Heart left ventricle (tissue), 16 donors: ENCODE results near the gene CDS1. TPM values are rescaled to one million over a fixed set of nuclear protein-coding genes. Genes with fewer than 3 reads are reported as not detected.

Experiments used
- ATAC-seq, 4 donors: fragments of 200-7000 bp; cut with Tn5 transposase; one replicate each; pipeline ENCODE4 v1.9.1; 2020 to 2022; ENCODE audit warnings: moderate library complexity in 4 of 4, mild to moderate bottlenecking in 3 of 4, moderate number of reproducible peaks in 1 of 4
- DNase-seq, 5 donors: peaks; one replicate each; pipeline ENCODE4 v3.0.0-alpha.2; 2020
- H3K27ac ChIP-seq, 12 donors: fragments of 200-600 bp; sonication (generic) in 4 of 12; one replicate each; pipeline versions ENCODE4 v1.5.0 to v1.8.0; 2016 to 2022; ENCODE audit warnings: mild to moderate bottlenecking in 2 of 12
- H3K27me3 ChIP-seq, 9 donors: fragments of 200-600 bp; sonication (generic) in 2 of 9; one replicate each; pipeline versions ENCODE4 v1.5.1 to v1.8.0; 2016 to 2022; ENCODE audit warnings: mild to moderate bottlenecking in 3 of 9
- H3K36me3 ChIP-seq, 9 donors: fragments of 200-600 bp; sonication (generic) in 2 of 9; one replicate each; pipeline versions ENCODE4 v1.5.0 to v1.8.0; 2018 to 2022; ENCODE audit warnings: mild to moderate bottlenecking in 2 of 9
- H3K4me1 ChIP-seq, 12 donors: fragments of 200-600 bp; sonication (generic) in 4 of 12; one replicate each; pipeline versions ENCODE4 v1.5.0 to v1.8.0; 2016 to 2022; ENCODE audit warnings: mild to moderate bottlenecking in 3 of 12
- H3K4me3 ChIP-seq, 12 donors: fragments of 200-600 bp; sonication (generic) in 4 of 12; one replicate each; pipeline versions ENCODE4 v1.5.0 to v1.8.0; 2017 to 2022; ENCODE audit warnings: mild to moderate bottlenecking in 9 of 12, moderate library complexity in 4 of 12
- H3K9me3 ChIP-seq, 12 donors: fragments of 200-600 bp; sonication (generic) in 4 of 12; one replicate each; pipeline versions ENCODE4 v1.5.0 to v1.8.0; 2016 to 2022; ENCODE audit warnings: mild to moderate bottlenecking in 1 of 12
- POLR2A ChIP-seq, 2 donors: fragments of 450-650 bp; IDR thresholded peaks; one replicate each; pipeline ENCODE4 v1.6.1; 2017; ENCODE audit warnings: antibody characterized with exemption in 2 of 2, mild to moderate bottlenecking in 2 of 2, moderate library complexity in 2 of 2
- WGBS, 4 donors: extraction: QIAGEN DNeasy Blood & Tissue Kit in 2 of 4; methylation state at CpG; one replicate each; pipeline versions ENCODE4 v1.1.5 to v1.1.7; 2013 to 2018; 5-methylcytosine and 5-hydroxymethylcytosine counted together
- intact Hi-C, 10 donors: fragments of 100-400 bp; cut with DNase I; formaldehyde crosslinking; loops; one replicate each; pipeline versions ENCODE4 v1.11.1 to v1.14.2; 2022
- polyA plus RNA-seq, 2 donors: library from polyadenylated mRNA; stranded (reverse); fragments of 200-250 nt; gene quantifications; one replicate each; pipeline ENCODE4 v1.2.3, GENCODE V29; 2013
- total RNA-seq, 9 donors: library from RNA; depleted of rRNA in 2 of 9; stranded (reverse); fragments of >200 nt in 2 of 9; fragmentation: NEBNext Ultra II Directional in 3 of 9; extraction: Animal tissue kit (Norgen Biotek cat#: 25700) in 3 of 9; gene quantifications; one replicate each; pipeline versions ENCODE4 v1.1.0 to v1.2.4, GENCODE V29; 2016 to 2023
- TF ChIP-seq, protein P1 (sequence below), 12 donors: fragments of 200-600 bp; sonication (generic) in 4 of 12; IDR thresholded peaks; one replicate each; pipeline versions ENCODE4 v1.5.0 to v1.8.0; 2018 to 2022; ENCODE audit warnings: antibody characterized with exemption in 12 of 12, mild to moderate bottlenecking in 5 of 12
- donor health status: ischemic (EF 13 %, LVEDD 7.1; RV severe dilation, severe dysfunction).
- donor health status: healthy with polysubstance abuse.
- donor health status: DM: no; HTN: yes; CAD: no.
- donor health status: DM: no; HTN: no; CAD: no.
- donor health status: ischemic (EF 25% LVEDD 6.9; RV normal size, moderate dysfunction).
- donor health status: ischemic (EF 25% LVEDD 5.7; RV mildly dilated, moderate dysfunction).
- donor health status: healthy.
- donor health status: DM: yes; HTN: yes; CAD: no.
- donor health status: ischemic (EF 35%, LVEDD 5.7; RV mildly dilated, moderate dysfunction).
- donor health status: nonischemic (EF 11% LVEDD 7.7; RV severe dilation, severe dysfunction).
- donor health status: DM: yes; HTN: yes; CAD: no.
- donor health status: PGD.
- donor health status: ischemic (EF 29% LVEDD 5.4; RV normal size, mild dysfunction).
- donor health status: nonischemic (EF 23%, LVEDD 6.1; RV moderate dilation, normal function).

The CDS1 gene
- total and polyA plus RNA-seq, 11 donors, result 0.15 to 1.7 (median 0.44) TPM

DNA sequence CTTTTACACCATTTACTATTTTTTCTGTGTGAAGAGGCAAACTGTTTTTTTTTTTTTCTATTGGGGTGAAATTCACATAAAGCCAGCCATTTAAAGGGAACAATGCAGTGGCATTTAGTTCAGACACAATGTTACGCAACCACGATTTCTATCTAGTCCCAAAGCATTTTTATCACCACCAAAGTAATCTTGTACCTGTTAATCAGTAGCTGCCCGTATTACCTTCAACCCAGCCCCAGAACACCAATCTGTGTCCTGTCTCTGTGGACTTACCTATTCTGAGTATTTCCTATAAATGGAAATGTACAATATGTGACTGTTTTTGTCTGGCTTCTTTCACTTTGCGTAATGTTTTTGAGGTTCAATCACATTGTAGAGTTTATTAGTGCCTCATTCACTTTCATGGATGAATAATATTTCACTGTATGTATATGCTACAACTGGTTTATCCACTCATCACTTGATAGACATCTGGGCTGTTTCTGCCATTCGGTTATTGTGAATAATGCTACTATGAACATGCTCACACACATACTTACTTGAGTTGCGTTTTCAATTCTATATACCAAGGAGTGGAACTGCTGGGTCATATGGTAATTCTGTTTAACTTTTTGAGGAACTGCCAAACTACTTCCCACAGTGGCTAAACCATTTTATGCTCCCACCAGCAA, 116.2 kb downstream of the CDS1 start:
- 92 to 94% (median 92%) methylated on average over 6 of the region's 6 CpGs for WGBS, 4 donors
- no peak for DNase-seq

More for the DNA sequence above, 116.2 kb downstream of the CDS1 start:
- ATAC-seq, result no peak
- Histone ChIP-seq H3K9me3 (no peaks in the 10 kb centered on the region), H3K4me1 (no peaks in the 10 kb centered on the region), H3K36me3 (peaks cover 0 to 100% (median 84%) of the 10 kb centered on the region in 9 donors), H3K4me3 (no peak overlapping the region), H3K27me3 (no peaks in the 10 kb centered on the region), H3K27ac (peak overlapping the region in 1 of 12 donors; percentile 5)
- intact Hi-C loops, result no loop called here
- TF ChIP-seq, protein P1, sequence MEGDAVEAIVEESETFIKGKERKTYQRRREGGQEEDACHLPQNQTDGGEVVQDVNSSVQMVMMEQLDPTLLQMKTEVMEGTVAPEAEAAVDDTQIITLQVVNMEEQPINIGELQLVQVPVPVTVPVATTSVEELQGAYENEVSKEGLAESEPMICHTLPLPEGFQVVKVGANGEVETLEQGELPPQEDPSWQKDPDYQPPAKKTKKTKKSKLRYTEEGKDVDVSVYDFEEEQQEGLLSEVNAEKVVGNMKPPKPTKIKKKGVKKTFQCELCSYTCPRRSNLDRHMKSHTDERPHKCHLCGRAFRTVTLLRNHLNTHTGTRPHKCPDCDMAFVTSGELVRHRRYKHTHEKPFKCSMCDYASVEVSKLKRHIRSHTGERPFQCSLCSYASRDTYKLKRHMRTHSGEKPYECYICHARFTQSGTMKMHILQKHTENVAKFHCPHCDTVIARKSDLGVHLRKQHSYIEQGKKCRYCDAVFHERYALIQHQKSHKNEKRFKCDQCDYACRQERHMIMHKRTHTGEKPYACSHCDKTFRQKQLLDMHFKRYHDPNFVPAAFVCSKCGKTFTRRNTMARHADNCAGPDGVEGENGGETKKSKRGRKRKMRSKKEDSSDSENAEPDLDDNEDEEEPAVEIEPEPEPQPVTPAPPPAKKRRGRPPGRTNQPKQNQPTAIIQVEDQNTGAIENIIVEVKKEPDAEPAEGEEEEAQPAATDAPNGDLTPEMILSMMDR (IDR thresholded peaks at IDR 0.05), result no peak
- no peak for TF ChIP-seq POLR2A (IDR thresholded peaks at IDR 0.05)

Other genes with a start within 250 kb of the CDS1 start
- gene NKX6-1, start 83.8 kb upstream of the CDS1 start, total RNA-seq, result under 1 TPM in 1 of 9 donors, not detected in 8; 0.32 TPM
- gene NKX6-1, start 83.8 kb upstream of the CDS1 start, polyA plus RNA-seq, result not detected